Suprapubic skin (tissue), 4 donors: Measurements from ENCODE around the gene CAMTA1.

ENCODE experiments used
- CTCF ChIP-seq, 2 donors: fragments of 200-600 bp in 1 of 2; fragments of 450-650 bp in 1 of 2; sonication (generic) in 1 of 2; IDR thresholded peaks; one replicate each; pipeline ENCODE4 v1.5.1; 2016 to 2019; ENCODE audit warnings: antibody characterized with exemption in 2 of 2, mild to moderate bottlenecking in 1 of 2, moderate library complexity in 1 of 2
- EP300 ChIP-seq: sonication (generic); formaldehyde crosslinking; IDR thresholded peaks from one replicate; pipeline ENCODE4 v1.6.1; 2017; ENCODE audit warnings: antibody characterized with exemption
- POLR2A ChIP-seq, 2 donors: fragments of 450-650 bp; IDR thresholded peaks; one replicate each; pipeline ENCODE4 v1.6.1; 2017; ENCODE audit warnings: antibody characterized with exemption in 2 of 2, mild to moderate bottlenecking in 2 of 2, moderate library complexity in 2 of 2
- POLR2AphosphoS5 ChIP-seq, 3 donors: sonication (generic); formaldehyde crosslinking; IDR thresholded peaks; one replicate each; pipeline ENCODE4 v1.6.1; 2017; ENCODE audit warnings: antibody characterized with exemption in 3 of 3

GRCh38 chr1:7339014-7339413 is 553.8 kb downstream of the CAMTA1 start:
- TF ChIP-seq CTCF (IDR thresholded peaks at IDR 0.05) (no peak), POLR2A (IDR thresholded peaks at IDR 0.05) (no peak), POLR2AphosphoS5 (IDR thresholded peaks at IDR 0.05) (no peak), EP300 (no peak)
